Measurements from ENCODE around the gene PSMB2.

DNA sequence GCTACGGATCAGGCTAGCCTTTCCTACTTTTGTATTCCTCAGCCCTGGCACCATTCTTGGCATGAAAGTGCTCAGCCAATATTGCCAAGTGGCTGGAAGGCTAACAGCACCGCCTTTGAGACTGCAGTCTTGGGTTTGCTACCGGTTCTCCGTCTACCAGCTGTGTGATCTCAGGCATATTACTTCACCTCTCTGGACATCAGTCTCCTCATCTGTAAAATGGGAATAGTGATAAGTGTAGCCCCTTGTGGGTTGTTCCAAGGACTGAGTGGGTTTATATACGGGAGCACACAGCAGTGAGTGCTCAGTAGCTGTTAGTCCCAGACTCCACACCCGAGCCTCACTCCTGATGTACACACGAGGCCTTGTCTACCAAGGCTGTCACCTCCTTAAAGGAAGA lies 54.5 kb downstream of the PSMB2 start:
- TF ChIP-seq FOXK2 (IDR thresholded peaks at IDR 0.05), result no peak
- no peak for TF ChIP-seq FOXM1 (IDR thresholded peaks at IDR 0.05; ENCODE audit: borderline replicate concordance)
- TF ChIP-seq SP1 (IDR thresholded peaks at IDR 0.05), result no peak
- no peak for TF ChIP-seq SUZ12 (IDR thresholded peaks at IDR 0.05)
- TF ChIP-seq NFRKB (IDR thresholded peaks at IDR 0.05), result no peak
- no peak for TF ChIP-seq CTBP1 (IDR thresholded peaks at IDR 0.05; ENCODE audit: borderline replicate concordance)
- TF ChIP-seq FOXA1 (IDR thresholded peaks at IDR 0.05), result no peak
- TF ChIP-seq ELF4 (IDR thresholded peaks at IDR 0.05), result no peak
- no peak for TF ChIP-seq ZNF384 (IDR thresholded peaks at IDR 0.05)

Measured in HEK293T (cell line).